OCI-LY7 (cell line): ENCODE results near the gene ATP5F1D. TPM values are rescaled to one million over a fixed set of nuclear protein-coding genes. Genes with fewer than 3 reads are reported as not detected.

Source experiments
- BruUV-seq: library from RNA; stranded (reverse); fragments of 400-500 nt; replicated peaks from 2 replicates; lab custom pipeline; 2021; lab: Mats Ljungman, UMichigan
- CTCF ChIA-PET: fragments of 300-600 bp; sonication (Branson Sonifier 250); formaldehyde crosslinking; loops from one replicate; lab custom pipeline; 2022; ENCODE audit warnings: antibody characterized with exemption; ENCODE audit not compliant: unreplicated experiment; lab: Charles Lee
- POLR2A ChIA-PET: fragments of 300-600 bp; sonication (Branson Sonifier 250); formaldehyde crosslinking; loops from one replicate; lab custom pipeline; 2022; ENCODE audit warnings: antibody characterized with exemption; lab: Charles Lee
- DNase-seq: peaks from one replicate; pipeline ENCODE4 v3.0.0-alpha.2; 2015; ENCODE audit warnings: low spot score
- H2AFZ ChIP-seq: fragments of 200-600 bp; sonication (generic), shearing (Covaris generic); 2 replicates; pipeline ENCODE4 v1.6.1; 2014; ENCODE audit warnings: mild to moderate bottlenecking, antibody characterized with exemption, low read length, moderate library complexity
- H3K27ac ChIP-seq: fragments of 200-600 bp; sonication (generic); 2 replicates; pipeline ENCODE4 v1.5.1; 2014; ENCODE audit warnings: mixed run types, low read depth, mild to moderate bottlenecking, moderate library complexity, low read length, inconsistent platforms; ENCODE audit not compliant: poor library complexity, severe bottlenecking
- H3K36me3 ChIP-seq: fragments of 200-600 bp; sonication (generic); 2 replicates; pipeline ENCODE4 v1.6.1; 2014; ENCODE audit warnings: mild to moderate bottlenecking, antibody characterized with exemption, low read length, moderate library complexity, mixed read lengths; ENCODE audit not compliant: insufficient read depth
- H3K4me1 ChIP-seq: fragments of 200-600 bp; sonication (generic); 2 replicates; pipeline ENCODE4 v1.5.1; 2014; ENCODE audit warnings: mild to moderate bottlenecking, low read length; ENCODE audit not compliant: insufficient read depth, poor library complexity, severe bottlenecking
- H3K4me2 ChIP-seq: fragments of 200-600 bp; sonication (generic); 2 replicates; pipeline ENCODE4 v1.6.1; 2014; ENCODE audit warnings: mild to moderate bottlenecking, low read length
- H3K4me3 ChIP-seq: fragments of 200-600 bp; sonication (generic); 2 replicates; pipeline ENCODE4 v1.5.1; 2014; ENCODE audit warnings: mild to moderate bottlenecking, low read depth, low read length; ENCODE audit not compliant: poor library complexity, severe bottlenecking
- H3K79me2 ChIP-seq: fragments of 200-600 bp; sonication (generic); 2 replicates; pipeline ENCODE4 v1.6.1; 2016; ENCODE audit warnings: low read depth, mild to moderate bottlenecking, low read length, moderate library complexity, mixed read lengths; ENCODE audit not compliant: insufficient read depth
- H3K9me2 ChIP-seq: fragments of 200-600 bp; sonication (generic); 2 replicates; pipeline ENCODE4 v1.6.1; 2016; ENCODE audit warnings: mild to moderate bottlenecking, low read length, mixed read lengths; ENCODE audit not compliant: insufficient read depth
- H3K9me3 ChIP-seq: fragments of 200-600 bp; sonication (generic); 2 replicates; pipeline ENCODE4 v1.6.1; 2014; ENCODE audit warnings: mild to moderate bottlenecking, mixed run types, low read length, mixed read lengths
- H4K20me1 ChIP-seq: fragments of 200-600 bp; sonication (generic); 2 replicates; pipeline ENCODE4 v1.6.1; 2014; ENCODE audit warnings: mild to moderate bottlenecking, antibody characterized with exemption, low read length, moderate library complexity, mixed read lengths; ENCODE audit not compliant: insufficient read depth
- EZH2phosphoT487 ChIP-seq: fragments of 200-600 bp; sonication (generic); IDR thresholded peaks from 2 replicates; pipeline ENCODE4 v1.6.1; 2018; ENCODE audit warnings: low read depth, borderline replicate concordance, mild to moderate bottlenecking, mixed run types, antibody characterized with exemption, low read length, moderate library complexity, mixed read lengths
- intact Hi-C: fragments of 100-400 bp; cut with micrococcal nuclease; formaldehyde crosslinking; loops from one replicate; pipeline ENCODE4 v1.10.0; 2022; ENCODE audit not compliant: unreplicated experiment
- total RNA-seq, 2 experiments: library from RNA; depleted of rRNA in 1 of 2; stranded (reverse); fragments of >200 nt in 1 of 2; shearing (Covaris generic) in 1 of 2; gene quantifications; 2 replicates each; pipeline ENCODE4 v1.2.3, GENCODE V29; 2014 to 2022
- TF ChIP-seq, protein P1 (sequence below): fragments of 200-600 bp; sonication (generic); conservative IDR thresholded peaks from 2 replicates; pipeline ENCODE4 v1.5.1; 2014; ENCODE audit warnings: mild to moderate bottlenecking, antibody characterized with exemption, low read length, moderate library complexity, mixed read lengths

The ATP5F1D gene
- total RNA-seq, 2 experiments from 2014 or later = 51.8 to 266 TPM

DNA sequence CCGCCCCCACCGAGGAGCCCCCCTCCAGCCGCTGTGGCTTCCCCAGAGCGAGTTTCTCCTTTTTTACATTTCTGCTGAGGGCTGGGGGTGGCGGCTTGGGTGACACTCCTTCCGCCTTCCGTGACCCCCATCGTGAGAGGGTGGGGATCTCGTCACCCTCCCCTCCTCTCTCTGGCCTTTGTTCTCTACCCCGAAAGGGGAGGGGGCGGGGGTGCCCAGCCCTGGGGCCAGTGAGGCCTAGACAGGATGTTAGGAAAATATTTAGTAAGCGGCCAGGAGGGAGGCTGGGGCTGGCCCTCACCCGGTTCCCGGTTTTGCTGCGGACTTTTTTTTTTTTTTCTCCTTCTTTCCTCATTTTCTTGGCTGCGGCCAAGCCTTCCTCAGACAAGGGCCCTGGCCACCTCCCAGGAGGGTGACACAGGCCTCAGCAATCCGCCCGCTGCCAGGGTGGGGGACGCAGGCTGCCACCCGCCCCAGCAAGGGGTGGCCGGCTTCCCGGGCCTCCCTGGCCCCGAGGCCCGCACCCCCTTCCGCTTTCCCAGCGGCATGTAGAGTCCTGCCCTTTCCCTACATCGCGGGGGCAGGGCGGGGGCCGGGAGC, 10.8 kb downstream of the ATP5F1D start:
- intact Hi-C loops = no loop called here
- ChIA-PET CTCF (interaction anchor here (0.7 kb wide), 1 partner anchor 10 kb away, joined by 5 read pairs; no protein-coding TSS in a partner anchor), POLR2A (interaction anchor here (0.7 to 1.7 kb wide), 5 partner anchors 9 to 536 kb away, joined by 3 to 13 read pairs (median 3); partner anchors contain the start of genes CIRBP and FAM174C)
- H3K4me1 ChIP-seq = peaks cover 36% of the 10 kb centered on the region
- H3K36me3 ChIP-seq = peaks cover 67% of the 10 kb centered on the region
- TF ChIP-seq, protein P1, sequence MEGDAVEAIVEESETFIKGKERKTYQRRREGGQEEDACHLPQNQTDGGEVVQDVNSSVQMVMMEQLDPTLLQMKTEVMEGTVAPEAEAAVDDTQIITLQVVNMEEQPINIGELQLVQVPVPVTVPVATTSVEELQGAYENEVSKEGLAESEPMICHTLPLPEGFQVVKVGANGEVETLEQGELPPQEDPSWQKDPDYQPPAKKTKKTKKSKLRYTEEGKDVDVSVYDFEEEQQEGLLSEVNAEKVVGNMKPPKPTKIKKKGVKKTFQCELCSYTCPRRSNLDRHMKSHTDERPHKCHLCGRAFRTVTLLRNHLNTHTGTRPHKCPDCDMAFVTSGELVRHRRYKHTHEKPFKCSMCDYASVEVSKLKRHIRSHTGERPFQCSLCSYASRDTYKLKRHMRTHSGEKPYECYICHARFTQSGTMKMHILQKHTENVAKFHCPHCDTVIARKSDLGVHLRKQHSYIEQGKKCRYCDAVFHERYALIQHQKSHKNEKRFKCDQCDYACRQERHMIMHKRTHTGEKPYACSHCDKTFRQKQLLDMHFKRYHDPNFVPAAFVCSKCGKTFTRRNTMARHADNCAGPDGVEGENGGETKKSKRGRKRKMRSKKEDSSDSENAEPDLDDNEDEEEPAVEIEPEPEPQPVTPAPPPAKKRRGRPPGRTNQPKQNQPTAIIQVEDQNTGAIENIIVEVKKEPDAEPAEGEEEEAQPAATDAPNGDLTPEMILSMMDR = no peak
- no peak for TF ChIP-seq EZH2phosphoT487
- H3K9me2 ChIP-seq = no peaks in the 10 kb centered on the region
- DNase-seq = peak; percentile 64
- BruUV-seq = no TSS peak
- peak overlapping the region; percentile 87 for H3K27ac ChIP-seq
- 0 out of 2 replicates have a peak, but pooled peaks cover 7% of the 10 kb centered on the region for H4K20me1 ChIP-seq
- H2AFZ ChIP-seq = no peak overlapping the region
- peak overlapping the region; percentile 97 for H3K4me3 ChIP-seq
- peaks cover 37% of the 10 kb centered on the region; the same call in 1 of the 2 replicates for H3K79me2 ChIP-seq
- H3K4me2 ChIP-seq = peak overlapping the region; percentile 100
- H3K9me3 ChIP-seq = no peaks in the 10 kb centered on the region

DNA sequence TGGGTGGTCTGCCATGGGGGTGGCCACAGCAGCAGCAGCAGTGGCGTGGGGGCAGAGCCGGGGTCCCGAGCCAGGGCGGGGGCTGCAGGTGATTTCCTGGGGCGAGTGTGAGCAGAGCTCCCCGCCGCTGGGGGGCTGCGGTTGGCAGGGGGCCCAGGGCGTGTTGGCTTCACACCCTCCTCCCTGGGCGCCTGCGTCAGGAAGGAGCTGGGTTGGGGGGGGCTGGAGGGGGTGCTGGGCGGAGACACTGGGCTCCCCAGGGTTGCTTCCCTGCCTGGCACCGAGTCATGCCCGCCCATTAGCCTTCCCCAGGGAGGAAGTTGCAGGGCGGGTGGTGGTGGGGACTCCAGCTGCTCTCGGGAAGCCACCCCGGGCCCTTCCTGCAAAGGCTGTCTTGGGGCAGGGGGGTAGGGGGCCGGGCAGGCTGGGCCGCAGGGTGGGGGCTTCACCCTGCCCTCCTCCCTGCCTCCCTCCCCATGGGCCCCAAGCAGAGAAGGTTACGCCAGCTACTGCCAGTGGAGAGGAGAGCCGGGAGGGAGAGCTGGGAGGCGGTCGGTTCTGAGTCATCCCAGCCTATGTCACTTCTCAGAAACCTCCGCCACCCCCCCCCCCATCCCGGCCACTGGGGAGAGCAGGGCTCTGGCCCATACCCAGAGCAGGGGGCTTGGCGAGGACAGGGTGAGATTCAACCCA, 11.4 kb downstream of the ATP5F1D start:
- H3K79me2 ChIP-seq = peaks cover 40% of the 10 kb centered on the region; the same call in 1 of the 2 replicates

More for the DNA sequence above, 11.4 kb downstream of the ATP5F1D start:
- Histone ChIP-seq H3K9me3 (no peaks in the 10 kb centered on the region), H4K20me1 (0 out of 2 replicates have a peak, but pooled peaks cover 7% of the 10 kb centered on the region), H3K27ac (peak overlapping the region; percentile 87), H2AFZ (no peak overlapping the region), H3K4me1 (peaks cover 36% of the 10 kb centered on the region), H3K9me2 (no peaks in the 10 kb centered on the region), H3K36me3 (peaks cover 73% of the 10 kb centered on the region), H3K4me2 (peak overlapping the region; percentile 100), H3K4me3 (peak overlapping the region; percentile 97)
- ChIA-PET POLR2A (interaction anchor here (1.1 to 1.7 kb wide), 3 partner anchors 9 to 22 kb away, joined by 3 to 13 read pairs (median 3); partner anchors contain the start of genes CIRBP and FAM174C), CTCF (interaction anchor here (0.7 kb wide), 1 partner anchor 10 kb away, joined by 5 read pairs; no protein-coding TSS in a partner anchor)
- no TSS peak for BruUV-seq
- peak; percentile 76 for DNase-seq
- intact Hi-C loops = loop anchor here (1.0 kb wide), 1 partner anchor 8 kb away; no protein-coding TSS in a partner anchor
- no peak for TF ChIP-seq EZH2phosphoT487
- TF ChIP-seq, protein P1 = peak; percentile 42; the same call in 1 of the 2 replicates
